Testis (tissue), 2 donors: ENCODE data around the gene BEAN1.

ENCODE experiments used
- POLR2A ChIP-seq: fragments of 450-650 bp; IDR thresholded peaks from one replicate; pipeline ENCODE4 v1.6.1; 2017; ENCODE audit warnings: antibody characterized with exemption, mild to moderate bottlenecking, moderate library complexity
- TF ChIP-seq, protein P1 (sequence below), 3 experiments: fragments of 450-650 bp in 2 of 3; fragments of 200-600 bp in 1 of 3; sonication (generic) in 1 of 3; IDR thresholded peaks; one replicate each; pipeline ENCODE4 v1.5.1; 2016 to 2019; ENCODE audit warnings: antibody characterized with exemption in 3 of 3, mild to moderate bottlenecking in 2 of 3, moderate library complexity in 1 of 3

DNA sequence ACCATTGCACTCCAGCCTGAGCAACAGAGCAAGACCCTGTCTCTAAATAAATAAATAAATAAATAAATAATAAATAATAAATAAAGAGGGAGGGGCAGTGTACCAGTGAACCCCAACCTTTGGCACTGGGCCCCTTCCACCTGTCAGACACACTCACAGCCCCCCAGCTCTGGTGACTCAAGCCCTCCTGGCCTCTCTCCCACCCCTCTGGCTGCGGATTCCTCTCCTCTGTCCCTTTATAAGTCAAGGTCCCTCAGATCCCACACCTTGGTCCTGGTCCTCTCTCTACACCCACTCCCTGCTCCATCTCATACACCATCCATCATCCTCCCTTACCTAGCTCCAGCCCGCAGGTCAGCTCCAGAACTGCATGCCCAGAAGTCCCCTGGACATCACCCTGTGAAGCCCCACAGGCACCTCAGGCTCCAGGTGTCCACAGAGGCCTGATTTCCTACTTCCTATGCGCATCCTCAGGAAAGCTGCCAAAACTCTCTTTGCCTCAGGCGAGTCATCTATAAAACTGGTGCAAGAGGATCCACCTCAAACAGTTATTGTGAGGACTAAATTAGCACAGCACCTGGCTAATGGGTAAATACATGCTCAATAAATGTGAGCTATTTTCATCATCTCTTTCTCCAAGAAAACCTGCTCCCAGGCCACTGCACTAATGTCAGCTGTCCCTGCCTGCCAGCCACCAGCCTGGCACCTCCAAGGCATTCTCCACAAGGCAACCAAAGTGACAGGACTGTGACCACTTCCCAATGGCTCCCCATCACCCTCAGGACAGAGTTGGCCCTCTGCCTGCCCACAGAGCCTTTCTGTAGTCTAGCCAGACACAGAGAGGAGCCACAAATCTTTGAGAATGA is 46.8 kb downstream of the BEAN1 start:
- TF ChIP-seq, protein P1, sequence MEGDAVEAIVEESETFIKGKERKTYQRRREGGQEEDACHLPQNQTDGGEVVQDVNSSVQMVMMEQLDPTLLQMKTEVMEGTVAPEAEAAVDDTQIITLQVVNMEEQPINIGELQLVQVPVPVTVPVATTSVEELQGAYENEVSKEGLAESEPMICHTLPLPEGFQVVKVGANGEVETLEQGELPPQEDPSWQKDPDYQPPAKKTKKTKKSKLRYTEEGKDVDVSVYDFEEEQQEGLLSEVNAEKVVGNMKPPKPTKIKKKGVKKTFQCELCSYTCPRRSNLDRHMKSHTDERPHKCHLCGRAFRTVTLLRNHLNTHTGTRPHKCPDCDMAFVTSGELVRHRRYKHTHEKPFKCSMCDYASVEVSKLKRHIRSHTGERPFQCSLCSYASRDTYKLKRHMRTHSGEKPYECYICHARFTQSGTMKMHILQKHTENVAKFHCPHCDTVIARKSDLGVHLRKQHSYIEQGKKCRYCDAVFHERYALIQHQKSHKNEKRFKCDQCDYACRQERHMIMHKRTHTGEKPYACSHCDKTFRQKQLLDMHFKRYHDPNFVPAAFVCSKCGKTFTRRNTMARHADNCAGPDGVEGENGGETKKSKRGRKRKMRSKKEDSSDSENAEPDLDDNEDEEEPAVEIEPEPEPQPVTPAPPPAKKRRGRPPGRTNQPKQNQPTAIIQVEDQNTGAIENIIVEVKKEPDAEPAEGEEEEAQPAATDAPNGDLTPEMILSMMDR (IDR thresholded peaks at IDR 0.05): no peak
- TF ChIP-seq POLR2A: no peak
